ENCODE measurements around the gene TOE1.

GRCh38 chr1:45306319-45306718 lies 33.7 kb upstream of the TOE1 start:
- TF ChIP-seq MXI1 (conservative IDR thresholded peaks at IDR 0.05; ENCODE audit: poor library complexity, severe bottlenecking) = no peak
- TF ChIP-seq EZH2 (IDR thresholded peaks at IDR 0.05; ENCODE audit: borderline replicate concordance, insufficient read depth, low read length, poor library complexity, severe bottlenecking) = no peak
- TF ChIP-seq CTCF (IDR thresholded peaks at IDR 0.05; ENCODE audit: poor library complexity, severe bottlenecking) = no peak

Data from neural cell (in vitro differentiated cells).